Body of pancreas (tissue), 4 donors: ENCODE measurements around the gene ODAD3.

Source experiments
- POLR2A ChIP-seq, 3 donors: fragments of 450-650 bp; IDR thresholded peaks; one replicate each; pipeline ENCODE4 v1.6.1; 2016; ENCODE audit warnings: antibody characterized with exemption in 3 of 3, mild to moderate bottlenecking in 2 of 3
- TF ChIP-seq, protein P1 (sequence below), 7 experiments: fragments of 450-650 bp in 4 of 7; fragments of 200-600 bp in 3 of 7; sonication (generic) in 3 of 7; IDR thresholded peaks; one replicate each; pipeline ENCODE4 v1.5.1; 2016 to 2019; ENCODE audit warnings: antibody characterized with exemption in 7 of 7

DNA sequence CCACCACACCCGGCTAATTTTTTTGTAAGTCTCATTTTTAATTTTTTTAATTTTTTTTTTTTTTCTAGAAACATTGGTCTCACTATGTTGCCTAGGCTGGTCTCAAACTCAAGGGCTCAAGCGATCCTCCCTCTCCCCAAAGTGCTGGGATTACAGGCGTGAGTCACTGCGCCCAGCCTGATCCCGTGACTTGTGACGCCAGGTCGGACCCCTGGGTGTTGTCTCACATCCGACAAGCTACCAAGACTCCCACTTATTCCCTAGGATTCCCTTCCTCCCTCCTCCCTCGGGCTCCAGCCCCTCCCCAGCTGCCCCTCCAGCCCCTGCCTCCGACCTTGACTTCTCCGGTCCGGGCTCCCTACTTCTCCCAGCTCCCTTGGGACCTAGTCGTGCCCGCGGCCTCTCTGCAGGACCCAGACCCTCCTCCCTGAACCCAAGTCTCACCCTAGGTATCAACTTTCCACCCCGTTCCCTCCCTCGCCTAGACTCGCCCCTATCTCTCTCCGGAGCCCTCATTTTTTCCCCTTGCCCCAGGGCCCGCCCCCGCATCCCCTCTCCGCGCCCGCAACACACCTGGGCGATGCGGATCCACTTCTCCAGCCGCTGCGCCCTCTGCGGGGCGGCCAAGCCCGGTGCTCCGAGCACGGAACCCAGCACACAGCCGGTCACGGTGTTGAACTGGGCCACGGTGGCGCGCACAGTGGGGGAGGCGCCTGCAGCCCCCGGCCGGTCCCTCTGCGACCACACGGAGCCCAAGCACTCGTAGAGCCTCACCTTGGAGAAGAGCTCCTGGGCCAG, 28.9 kb downstream of the ODAD3 start:
- no peak for TF ChIP-seq POLR2A (IDR thresholded peaks at IDR 0.05)
- TF ChIP-seq, protein P1, sequence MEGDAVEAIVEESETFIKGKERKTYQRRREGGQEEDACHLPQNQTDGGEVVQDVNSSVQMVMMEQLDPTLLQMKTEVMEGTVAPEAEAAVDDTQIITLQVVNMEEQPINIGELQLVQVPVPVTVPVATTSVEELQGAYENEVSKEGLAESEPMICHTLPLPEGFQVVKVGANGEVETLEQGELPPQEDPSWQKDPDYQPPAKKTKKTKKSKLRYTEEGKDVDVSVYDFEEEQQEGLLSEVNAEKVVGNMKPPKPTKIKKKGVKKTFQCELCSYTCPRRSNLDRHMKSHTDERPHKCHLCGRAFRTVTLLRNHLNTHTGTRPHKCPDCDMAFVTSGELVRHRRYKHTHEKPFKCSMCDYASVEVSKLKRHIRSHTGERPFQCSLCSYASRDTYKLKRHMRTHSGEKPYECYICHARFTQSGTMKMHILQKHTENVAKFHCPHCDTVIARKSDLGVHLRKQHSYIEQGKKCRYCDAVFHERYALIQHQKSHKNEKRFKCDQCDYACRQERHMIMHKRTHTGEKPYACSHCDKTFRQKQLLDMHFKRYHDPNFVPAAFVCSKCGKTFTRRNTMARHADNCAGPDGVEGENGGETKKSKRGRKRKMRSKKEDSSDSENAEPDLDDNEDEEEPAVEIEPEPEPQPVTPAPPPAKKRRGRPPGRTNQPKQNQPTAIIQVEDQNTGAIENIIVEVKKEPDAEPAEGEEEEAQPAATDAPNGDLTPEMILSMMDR (IDR thresholded peaks at IDR 0.05), result no peak
